Astrocyte (in vitro differentiated cells and primary cell): ENCODE data around the gene CLNK.

Source experiments
- CTCF ChIP-seq: IDR thresholded peaks from 2 replicates; pipeline ENCODE4 v1.5.1; 2011; ENCODE audit warnings: low read depth, mild to moderate bottlenecking, inconsistent platforms, low read length, moderate library complexity; ENCODE audit not compliant: insufficient read depth
- EZH2 ChIP-seq: IDR thresholded peaks from 2 replicates; pipeline ENCODE4 v1.6.1; 2012; ENCODE audit warnings: mild to moderate bottlenecking, low read length, inconsistent platforms; ENCODE audit not compliant: insufficient read depth

GRCh38 chr4:10461850-10462400 lies 222.6 kb downstream of the CLNK start:
- TF ChIP-seq CTCF (no peak), EZH2 (peak; percentile 18)
